WI38 (cell line): ENCODE results near the gene POGLUT3.
A peak's percentile ranks its signal among the peaks of the same experiment; 100 is the strongest.

Experiments
- H3K4me3 ChIP-seq: 2 replicates; pipeline ENCODE4 v1.5.1; 2011; ENCODE audit warnings: low read depth, mild to moderate bottlenecking, control low read depth, low read length
- CTCF ChIP-seq: IDR thresholded peaks from 2 replicates; pipeline ENCODE4 v1.5.1; 2012; ENCODE audit warnings: low read depth, mild to moderate bottlenecking, control low read depth, low read length

POGLUT3 gene

GRCh38 chr11:108466405-108466804 is 31.8 kb downstream of the POGLUT3 start:
- TF ChIP-seq CTCF: no peak
- peak overlapping the region; percentile 89 for H3K4me3 ChIP-seq

- H3K4me3 ChIP-seq: no peak overlapping the region
- TF ChIP-seq CTCF: no peak
Measured at GRCh38 chr11:108453207-108453835, 44.9 kb downstream of the POGLUT3 start.
